HCT116 (cell line): ENCODE results near the gene ANKZF1. TPM values are rescaled to one million over a fixed set of nuclear protein-coding genes. Genes with fewer than 3 reads are reported as not detected.
A peak's percentile ranks its signal among the peaks of the same experiment; 100 is the strongest.

Source experiments
- ATAC-seq: fragments of 200-7000 bp; cut with Tn5 transposase; 2 replicates; pipeline ENCODE4 v1.9.1; 2020; ENCODE audit warnings: mild to moderate bottlenecking, moderate library complexity
- BruUV-seq: library from RNA; stranded (reverse); fragments of 400-500 nt; replicated peaks from 2 replicates; lab custom pipeline; 2021; lab: Mats Ljungman, UMichigan
- CTCF ChIA-PET: fragments of 300-600 bp; sonication (Branson Sonifier 250); formaldehyde crosslinking; loops from one replicate; lab custom pipeline; 2021; ENCODE audit warnings: antibody characterized with exemption; lab: Charles Lee
- POLR2A ChIA-PET: fragments of 300-600, 350-600 bp; sonication (Branson Sonifier 250); formaldehyde crosslinking; loops from one replicate; lab custom pipeline; 2021; ENCODE audit warnings: antibody characterized with exemption; lab: Charles Lee
- RAD21 ChIA-PET, 2 experiments: fragments of 300-600 bp; sonication (Branson Sonifier 250); formaldehyde crosslinking; loops; one replicate each; lab custom pipeline; 2023; ENCODE audit warnings: low total read pairs in 2 of 2; ENCODE audit not compliant: uncharacterized antibody in 2 of 2, unreplicated experiment in 2 of 2, low non-redundant PET in 1 of 2; lab: Charles Lee
- DNase-seq: peaks from one replicate; pipeline ENCODE4 v3.0.0-alpha.2; 2010; ENCODE audit warnings: low read depth, low spot score
- H2AFZ ChIP-seq: fragments of 200-600 bp; shearing (Covaris generic), sonication (generic); 2 replicates; pipeline ENCODE4 v1.6.1; 2017; ENCODE audit warnings: low read depth, mixed run types, mixed read lengths, antibody characterized with exemption, low read length; ENCODE audit not compliant: poor library complexity, severe bottlenecking
- H3K27ac ChIP-seq: 2 replicates; pipeline ENCODE4 v1.5.1; 2012; ENCODE audit warnings: low read depth, low read length
- H3K27me3 ChIP-seq: fragments of 200-600 bp; sonication (generic); 2 replicates; pipeline ENCODE4 v1.6.1; 2016; ENCODE audit warnings: mixed run types, low read length, mixed read lengths; ENCODE audit not compliant: insufficient read depth
- H3K36me3 ChIP-seq, 2 experiments: fragments of 200-500 bp in 1 of 2; fragments of 200-600 bp in 1 of 2; sonication (Bioruptor generic) in 1 of 2; sonication (generic) in 1 of 2; 2 replicates each; pipeline versions ENCODE4 v1.5.1 to v1.6.1; 2014 to 2016; ENCODE audit warnings: low read length in 2 of 2, inconsistent platforms in 1 of 2, mixed read lengths in 1 of 2, mixed run types in 1 of 2; ENCODE audit not compliant: insufficient read depth in 2 of 2, control insufficient read depth in 1 of 2
- H3K4me1 ChIP-seq, 2 experiments: fragments of 200-600 bp in 1 of 2; sonication (generic) in 1 of 2; 2 replicates each; pipeline versions ENCODE4 v1.5.1 to v1.6.1; 2012 to 2017; ENCODE audit warnings: low read length in 2 of 2, inconsistent platforms in 1 of 2, mild to moderate bottlenecking in 1 of 2, mixed read lengths in 1 of 2, mixed run types in 1 of 2, moderate library complexity in 1 of 2; ENCODE audit not compliant: insufficient read depth in 2 of 2, control insufficient read depth in 1 of 2
- H3K4me2 ChIP-seq: fragments of 200-600 bp; sonication (generic); 2 replicates; pipeline ENCODE4 v1.6.1; 2017; ENCODE audit warnings: mixed run types, low read length, mixed read lengths
- H3K4me3 ChIP-seq, 2 experiments: fragments of 200-600 bp in 1 of 2; sonication (generic) in 1 of 2; replicated peaks in 1 of 2; 2 replicates each; pipeline ENCODE4 v1.5.1; 2011 to 2016; ENCODE audit warnings: low read length in 2 of 2, control low read depth in 1 of 2, low read depth in 1 of 2, mild to moderate bottlenecking in 1 of 2, mixed read lengths in 1 of 2, mixed run types in 1 of 2
- H3K79me2 ChIP-seq: fragments of 200-600 bp; sonication (generic); 2 replicates; pipeline ENCODE4 v1.6.1; 2017; ENCODE audit warnings: mild to moderate bottlenecking, mixed run types, low read length, moderate library complexity, mixed read lengths; ENCODE audit not compliant: insufficient read depth
- H3K9ac ChIP-seq: fragments of 200-600 bp; sonication (generic); 2 replicates; pipeline ENCODE4 v1.6.1; 2016; ENCODE audit warnings: low read length, mixed read lengths
- H3K9me2 ChIP-seq: fragments of 200-600 bp; sonication (generic), shearing (Covaris generic); 2 replicates; pipeline ENCODE4 v1.6.1; 2017; ENCODE audit warnings: mixed run types, mild to moderate bottlenecking, moderate library complexity; ENCODE audit not compliant: insufficient read depth
- H3K9me3 ChIP-seq, 2 experiments: fragments of 200-500 bp in 1 of 2; fragments of 200-600 bp in 1 of 2; sonication (Bioruptor generic) in 1 of 2; sonication (generic) in 1 of 2; 2 replicates each; pipeline ENCODE4 v1.6.1; 2014 to 2017; ENCODE audit warnings: low read length in 2 of 2, mixed read lengths in 2 of 2, inconsistent platforms in 1 of 2, low read depth in 1 of 2, mild to moderate bottlenecking in 1 of 2, mixed run types in 1 of 2, moderate library complexity in 1 of 2; ENCODE audit not compliant: control insufficient read depth in 1 of 2, insufficient read depth in 1 of 2
- H4K20me1 ChIP-seq: fragments of 200-600 bp; sonication (generic), shearing (Covaris generic); 2 replicates; pipeline ENCODE4 v1.6.1; 2017; ENCODE audit warnings: mixed run types, mild to moderate bottlenecking, moderate library complexity; ENCODE audit not compliant: insufficient read depth
- ATF3 ChIP-seq: IDR thresholded peaks from 2 replicates; pipeline ENCODE4 v1.6.1; 2012
- CEBPB ChIP-seq: IDR thresholded peaks from 2 replicates; pipeline ENCODE4 v1.6.1; 2012; ENCODE audit warnings: low read depth
- CTCF ChIP-seq, 3 experiments: fragments of 200-600 bp in 1 of 3; sonication (generic) in 1 of 3; IDR thresholded peaks in 2 of 3; conservative IDR thresholded peaks in 1 of 3; 2 replicates each; pipeline ENCODE4 v1.5.1; 2012 to 2017; ENCODE audit warnings: low read depth in 2 of 3, low read length in 2 of 3, antibody characterized with exemption in 1 of 3, borderline replicate concordance in 1 of 3, control low read depth in 1 of 3, mild to moderate bottlenecking in 1 of 3, mixed read lengths in 1 of 3, mixed run types in 1 of 3, moderate library complexity in 1 of 3; ENCODE audit not compliant: insufficient read depth in 1 of 3
- ELF1 ChIP-seq: IDR thresholded peaks from 2 replicates; pipeline ENCODE4 v1.6.1; 2012; ENCODE audit warnings: low read depth, borderline replicate concordance
- EZH2 ChIP-seq: fragments of 200-600 bp; sonication (generic); IDR thresholded peaks from 2 replicates; pipeline ENCODE4 v1.6.1; 2017; ENCODE audit warnings: antibody characterized with exemption, mixed run types
- FOSL1 ChIP-seq: IDR thresholded peaks from 2 replicates; pipeline ENCODE4 v1.6.1; 2012; ENCODE audit warnings: low read depth
- MAX ChIP-seq: IDR thresholded peaks from 2 replicates; pipeline ENCODE4 v1.6.1; 2012
- POLR2AphosphoS5 ChIP-seq: IDR thresholded peaks from 2 replicates; pipeline ENCODE4 v1.6.1; 2011; ENCODE audit warnings: mild to moderate bottlenecking, low read depth, low read length, moderate library complexity
- REST ChIP-seq: IDR thresholded peaks from 2 replicates; pipeline ENCODE4 v1.6.1; 2012; ENCODE audit warnings: low read depth
- SIN3A ChIP-seq: IDR thresholded peaks from 2 replicates; pipeline ENCODE4 v1.6.1; 2012; ENCODE audit warnings: low read depth
- SP1 ChIP-seq: IDR thresholded peaks from 2 replicates; pipeline ENCODE4 v1.6.1; 2012; ENCODE audit warnings: low read depth
- TCF7L2 ChIP-seq: IDR thresholded peaks from 2 replicates; pipeline ENCODE4 v1.7.0; 2011; ENCODE audit warnings: borderline replicate concordance, inconsistent platforms; ENCODE audit not compliant: insufficient read depth, insufficient read length; ENCODE audit errors: extremely low read depth
- YY1 ChIP-seq: IDR thresholded peaks from 2 replicates; pipeline ENCODE4 v1.6.1; 2011; ENCODE audit warnings: low read length, low read depth, moderate library complexity, mild to moderate bottlenecking; ENCODE audit not compliant: insufficient replicate concordance; ENCODE audit errors: extremely low read depth
- ZBTB33 ChIP-seq: IDR thresholded peaks from 2 replicates; pipeline ENCODE4 v1.6.1; 2011; ENCODE audit warnings: mild to moderate bottlenecking, low read length, moderate library complexity; ENCODE audit not compliant: insufficient replicate concordance; ENCODE audit errors: extremely low read depth
- ZFX ChIP-seq: fragments of 450-650 bp; IDR thresholded peaks from 2 replicates; pipeline ENCODE4 v1.6.1; 2017
- ZNF274 ChIP-seq: fragments of 200-500 bp; sonication (Bioruptor generic); IDR thresholded peaks from 2 replicates; pipeline ENCODE4 v1.6.1; 2014; ENCODE audit warnings: mild to moderate bottlenecking, low read depth, low read length, inconsistent platforms
- intact Hi-C: fragments of 100-400 bp; cut with micrococcal nuclease; formaldehyde crosslinking; loops from 2 replicates; pipeline ENCODE4 v1.10.0; 2022
- total RNA-seq: library from RNA; stranded (reverse); gene quantifications from one replicate; pipeline ENCODE4 v1.2.1, GENCODE V29; 2021; ENCODE audit not compliant: unreplicated experiment

The ANKZF1 gene
- total RNA-seq, 1 experiment from 2014 or later: 64.7 TPM

GRCh38 chr2:219218732-219219701, 10.6 kb upstream of the ANKZF1 start, which contains the start of gene ABCB6:
ABCB6 (minus strand) TSS chr2:219218958; CDS start chr2:219218673, 285 bp downstream.
- RAD21 ChIA-PET: interaction anchor here in 1 of 2 experiments (1.5 kb wide), 1 partner anchor 43 kb away, joined by 5 read pairs; the partner anchor contains the start of gene CNPPD1
- Histone ChIP-seq H3K4me3 (peak within 1 kb of the TSS; percentile 56 to 70), H2AFZ (no peak within 1 kb of the TSS), H3K9ac (peak within 1 kb of the TSS; percentile 76)
- TF ChIP-seq CEBPB: no peak
- peak; percentile 95 for TF ChIP-seq MAX
- TF ChIP-seq ZFX: peak; percentile 87
- no peak for TF ChIP-seq TCF7L2
- TF ChIP-seq FOSL1: no peak
- no peak for TF ChIP-seq ELF1
- TF ChIP-seq EZH2: no peak
- TF ChIP-seq SP1: peak; percentile 52; the same call in 1 of the 2 replicates
- no peak for TF ChIP-seq ZBTB33
- no peak for TF ChIP-seq ATF3
- peak; percentile 73 for TF ChIP-seq POLR2AphosphoS5
- TF ChIP-seq ZNF274: no peak
- TF ChIP-seq REST: no peak
- TF ChIP-seq YY1: no peak
- TF ChIP-seq CTCF (IDR thresholded peaks at IDR 0.05 in 2 of 3, conservative IDR thresholded peaks at IDR 0.05 in 1 of 3; ENCODE audit: borderline replicate concordance in 1 of 3, insufficient read depth in 1 of 3, low read depth in 2 of 3, low read length in 2 of 3): no peak
- peak; percentile 80; the same call in 1 of the 2 replicates for TF ChIP-seq SIN3A
- TF ChIP-seq, all 23 proteins: peak for 5
- Histone ChIP-seq H3K9me3 (no peaks in the 10 kb centered on the region), H3K79me2 (no peaks in the 10 kb centered on the region), H3K27me3 (no peaks in the 10 kb centered on the region), H3K4me2 (peak within 1 kb of the TSS; percentile 100), H3K27ac (peak within 1 kb of the TSS; percentile 81), H3K36me3 (peaks cover 11 to 21% of the 10 kb centered on the region in 2 experiments; a peak in 3 of 4 replicates), H4K20me1 (no peaks in the 10 kb centered on the region), H3K4me1 (peaks cover 9 to 37% of the 10 kb centered on the region in 2 experiments; a peak in 3 of 4 replicates), H3K9me2 (no peaks in the 10 kb centered on the region)
- DNase-seq (peak; percentile 70), ATAC-seq (peak; percentile 80)
- BruUV-seq: TSS peak; percentile 56
- intact Hi-C loops: loop anchor here (1.0 kb wide), 1 partner anchor 55 kb away; no protein-coding TSS in a partner anchor
- ChIA-PET POLR2A (no interaction called here), CTCF (interaction anchor here (0.6 to 2.7 kb wide), 5 partner anchors 12 to 76 kb away, joined by 3 to 12 read pairs (median 4); partner anchors contain the start of gene ZFAND2B)
